SK-N-SH (cell line): ENCODE data around the gene ARHGEF3. TPM values are rescaled to one million over a fixed set of nuclear protein-coding genes. Genes with fewer than 3 reads are reported as not detected.

Source experiments
- CTCF ChIA-PET: fragments of 300-600, 350-600 bp; formaldehyde crosslinking; extraction: SDS; loops from one replicate; lab custom pipeline; 2021; lab: Yijun Ruan, JAX
- POLR2A ChIA-PET: fragments of 350-600 bp; sonication (Branson Sonifier 250); formaldehyde crosslinking; extraction: SDS; loops from one replicate; lab custom pipeline; 2020; ENCODE audit warnings: antibody characterized with exemption, inconsistent platforms; lab: Yijun Ruan, JAX
- DNase-seq: peaks from one replicate; pipeline ENCODE4 v3.0.0; 2012
- H2AFZ ChIP-seq: fragments of 200-600 bp; sonication (generic); 2 replicates; pipeline ENCODE4 v1.8.1; 2016; ENCODE audit warnings: antibody characterized with exemption, mild to moderate bottlenecking, low read depth
- H3F3A ChIP-seq: fragments of 200-600 bp; sonication (generic); replicated peaks from 2 replicates; pipeline ENCODE3; 2016; ENCODE audit warnings: antibody characterized with exemption, mild to moderate bottlenecking; ENCODE audit not compliant: insufficient read depth
- H3K27ac ChIP-seq, 2 experiments: fragments of 200-500 bp in 1 of 2; fragments of 200-600 bp in 1 of 2; sonication (Bioruptor generic) in 1 of 2; sonication (generic), shearing (Covaris generic) in 1 of 2; 2 replicates each; pipeline versions ENCODE4 v1.5.1 to v1.6.1; 2014 to 2016; ENCODE audit warnings: low read depth in 2 of 2, inconsistent platforms in 1 of 2, low read length in 1 of 2, mild to moderate bottlenecking in 1 of 2, mixed read lengths in 1 of 2
- H3K27me3 ChIP-seq: fragments of 200-600 bp; sonication (generic), shearing (Covaris generic); 2 replicates; pipeline ENCODE4 v1.6.1; 2016; ENCODE audit warnings: mixed run types; ENCODE audit not compliant: insufficient read depth
- H3K36me3 ChIP-seq, 2 experiments: fragments of 200-500 bp in 1 of 2; fragments of 200-600 bp in 1 of 2; sonication (Bioruptor generic) in 1 of 2; sonication (generic) in 1 of 2; replicated peaks in 1 of 2; 2 replicates each; pipeline versions ENCODE3 to v1.5.1; 2014 to 2016; ENCODE audit warnings: low read length in 1 of 2, mild to moderate bottlenecking in 1 of 2; ENCODE audit not compliant: insufficient read depth in 2 of 2, control insufficient read depth in 1 of 2
- H3K4me1 ChIP-seq, 2 experiments: fragments of 200-500 bp in 1 of 2; fragments of 200-600 bp in 1 of 2; sonication (Bioruptor generic) in 1 of 2; sonication (generic), shearing (Covaris generic) in 1 of 2; 2 replicates each; pipeline versions ENCODE4 v1.5.1 to v1.6.1; 2014 to 2016; ENCODE audit warnings: low read depth in 1 of 2, low read length in 1 of 2, mixed run types in 1 of 2; ENCODE audit not compliant: insufficient read depth in 2 of 2, control insufficient read depth in 1 of 2
- H3K4me2 ChIP-seq: fragments of 200-600 bp; sonication (generic), shearing (Covaris generic); 2 replicates; pipeline ENCODE4 v1.6.1; 2017; ENCODE audit warnings: mixed run types
- H3K4me3 ChIP-seq, 2 experiments: fragments of 200-500 bp in 1 of 2; fragments of 200-600 bp in 1 of 2; sonication (Bioruptor generic) in 1 of 2; sonication (generic), shearing (Covaris generic) in 1 of 2; 2 replicates each; pipeline versions ENCODE4 v1.5.1 to v1.8.1; 2014 to 2016; ENCODE audit warnings: low read depth in 2 of 2, inconsistent platforms in 1 of 2, low read length in 1 of 2, mild to moderate bottlenecking in 1 of 2, mixed read lengths in 1 of 2, moderate library complexity in 1 of 2
- H3K79me2 ChIP-seq: fragments of 200-600 bp; sonication (generic); 2 replicates; pipeline ENCODE4 v1.8.1; 2017; ENCODE audit warnings: mild to moderate bottlenecking; ENCODE audit not compliant: insufficient read depth
- H3K9ac ChIP-seq: fragments of 200-600 bp; sonication (generic); 2 replicates; pipeline ENCODE4 v1.6.1; 2017; ENCODE audit warnings: mixed run types
- H3K9me2 ChIP-seq: fragments of 200-600 bp; sonication (generic); 2 replicates; pipeline ENCODE4 v1.6.1; 2017; ENCODE audit warnings: mixed run types
- H3K9me3 ChIP-seq: fragments of 200-600 bp; sonication (generic); 2 replicates; pipeline ENCODE4 v1.6.1; 2017; ENCODE audit warnings: mixed run types, mild to moderate bottlenecking, moderate library complexity
- H4K20me1 ChIP-seq: fragments of 200-600 bp; sonication (generic); 2 replicates; pipeline ENCODE4 v1.6.1; 2017; ENCODE audit warnings: mild to moderate bottlenecking, mixed run types; ENCODE audit not compliant: insufficient read depth
- CTCF ChIP-seq: fragments of 200-600 bp; sonication (generic); IDR thresholded peaks from 2 replicates; pipeline ENCODE4 v1.6.1; 2017; ENCODE audit warnings: antibody characterized with exemption, mild to moderate bottlenecking, moderate library complexity
- EP300 ChIP-seq, 2 experiments: IDR thresholded peaks; 2 replicates each; pipeline versions ENCODE4 v1.4.0 to v1.6.1; 2012; ENCODE audit warnings: borderline replicate concordance in 1 of 2, low read depth in 1 of 2, low read length in 1 of 2
- FOXM1 ChIP-seq: IDR thresholded peaks from 2 replicates; pipeline ENCODE4 v1.4.0; 2012; ENCODE audit warnings: low read depth, mild to moderate bottlenecking
- GABPA ChIP-seq: IDR thresholded peaks from 2 replicates; pipeline ENCODE4 v1.4.0; 2012; ENCODE audit warnings: low read depth, mild to moderate bottlenecking
- GATA2 ChIP-seq: sonication (generic); formaldehyde crosslinking; IDR thresholded peaks from 2 replicates; pipeline ENCODE4 v1.5.0; 2020; ENCODE audit warnings: mild to moderate bottlenecking, missing genetic modification reagents
- IRF3 ChIP-seq: fragments of 150-350 bp; IDR thresholded peaks from 2 replicates; pipeline ENCODE4 v1.6.1; 2016; ENCODE audit warnings: mild to moderate bottlenecking, low read depth, low read length
- NFIC ChIP-seq: IDR thresholded peaks from 2 replicates; pipeline ENCODE4 v1.4.0; 2012; ENCODE audit warnings: borderline replicate concordance
- NRF1 ChIP-seq: IDR thresholded peaks from 2 replicates; pipeline ENCODE4 v1.6.1; 2012; ENCODE audit warnings: low read depth, mild to moderate bottlenecking, low read length
- SMC3 ChIP-seq: IDR thresholded peaks from 2 replicates; pipeline ENCODE4 v1.6.1; 2012; ENCODE audit warnings: low read depth, low read length, improper control_type of control experiment
- TAF1 ChIP-seq: IDR thresholded peaks from 2 replicates; pipeline ENCODE4 v1.6.1; 2012; ENCODE audit warnings: low read depth, mild to moderate bottlenecking, low read length, moderate library complexity, borderline replicate concordance
- TEAD4 ChIP-seq: IDR thresholded peaks from 2 replicates; pipeline ENCODE4 v1.4.0; 2012; ENCODE audit warnings: mild to moderate bottlenecking, borderline replicate concordance; ENCODE audit not compliant: insufficient read depth
- USF2 ChIP-seq: fragments of 150-350 bp; IDR thresholded peaks from 2 replicates; pipeline ENCODE4 v1.6.1; 2017; ENCODE audit warnings: antibody characterized with exemption, low read length, low read depth, borderline replicate concordance
- whole genome bisulfite sequencing: methylation state at CpG from one replicate; pipeline ENCODE4 v1.1.6; 2017; ENCODE audit warnings: low lambda C conversion rate; 5-methylcytosine and 5-hydroxymethylcytosine counted together
- polyA plus RNA-seq, 3 experiments: library from polyadenylated mRNA; depleted of rRNA; stranded (reverse); fragments of >200 nt; gene quantifications; 2 replicates each; pipeline ENCODE4 v1.2.3, GENCODE V29; 2012

The ARHGEF3 gene
- polyA plus RNA-seq, 1 of the 3 experiments (the other 2 are of a cell fraction): 5.9 TPM

GRCh38 chr3:56784448-56785001 lies 17.2 kb downstream of the ARHGEF3 start:
- Histone ChIP-seq H3K9me2 (no peaks in the 10 kb centered on the region), H2AFZ (no peak overlapping the region), H3K4me3 (no peak overlapping the region), H3K4me1 (peaks cover 7 to 23% of the 10 kb centered on the region in 2 experiments), H3K36me3 (no peaks in the 10 kb centered on the region), H3K27me3 (no peaks in the 10 kb centered on the region), H3K27ac (peak overlapping the region; percentile 48 to 86; a peak in 3 of 4 replicates), H4K20me1 (no peaks in the 10 kb centered on the region), H3K9ac (no peak overlapping the region), H3K79me2 (no peaks in the 10 kb centered on the region), H3K9me3 (no peaks in the 10 kb centered on the region), H3F3A (no peaks in the 10 kb centered on the region), H3K4me2 (peak overlapping the region; percentile 36)
- DNase-seq: no peak
- no peak for TF ChIP-seq NFIC
- TF ChIP-seq USF2: no peak
- TF ChIP-seq FOXM1: no peak
- TF ChIP-seq CTCF: no peak
- no peak for TF ChIP-seq EP300 (IDR thresholded peaks at IDR 0.05; ENCODE audit: borderline replicate concordance in 1 of 2, low read depth in 1 of 2, low read length in 1 of 2)
- no peak for TF ChIP-seq TAF1
- TF ChIP-seq TEAD4: no peak
- no peak for TF ChIP-seq GATA2
- no peak for TF ChIP-seq GABPA
- no peak for TF ChIP-seq IRF3
- no peak for TF ChIP-seq NRF1
- TF ChIP-seq SMC3: no peak
- WGBS: 92% methylated on average over 4 of the region's 5 CpGs
- ChIA-PET POLR2A (no interaction called here), CTCF (interaction anchor here (0.9 to 2.7 kb wide), 3 partner anchors 15 to 211 kb away, joined by 4 to 9 read pairs (median 7); no protein-coding TSS in a partner anchor)
